GM19240 (cell line): ENCODE data around the gene TRPM6.

Experiments
- DNase-seq: peaks from one replicate; pipeline ENCODE4 v3.0.0; 2011; ENCODE audit warnings: low spot score; ENCODE audit not compliant: insufficient read length

The TRPM6 gene

GRCh38 chr9:74721696-74722660, 165.7 kb downstream of the TRPM6 start:
- no peak for DNase-seq

- DNase-seq = no peak
These were observed 168.4 kb downstream of the TRPM6 start for GRCh38 chr9:74719306-74719705.

- no peak for DNase-seq
These were observed 169.0 kb downstream of the TRPM6 start for GRCh38 chr9:74718709-74719108.

- DNase-seq = no peak
These were observed 176.4 kb downstream of the TRPM6 start for GRCh38 chr9:74711341-74711740.

- no peak for DNase-seq
These were observed 190.2 kb downstream of the TRPM6 start for GRCh38 chr9:74697535-74697934.

- DNase-seq = no peak
These were observed 191.2 kb downstream of the TRPM6 start for GRCh38 chr9:74696520-74696919.

- DNase-seq = no peak
These were observed 196.7 kb downstream of the TRPM6 start for GRCh38 chr9:74691058-74691457.

GRCh38 chr9:74683322-74683721, 204.4 kb downstream of the TRPM6 start:
- DNase-seq = no peak

GRCh38 chr9:74681906-74682305, 205.8 kb downstream of the TRPM6 start:
- DNase-seq = no peak

GRCh38 chr9:74674077-74674476, 213.6 kb downstream of the TRPM6 start:
- no peak for DNase-seq
